IMR-90 (cell line): ENCODE data around the gene PTPRK. TPM values are rescaled to one million over a fixed set of nuclear protein-coding genes. Genes with fewer than 3 reads are reported as not detected.

Source experiments
- ATAC-seq: fragments of 200-7000 bp; cut with Tn5 transposase; 2 replicates; pipeline ENCODE4 v1.9.1; 2020; ENCODE audit warnings: low read depth, mild to moderate bottlenecking, moderate library complexity
- BruUV-seq: library from RNA; stranded (reverse); fragments of 400-500 nt; replicated peaks from 2 replicates; lab custom pipeline; 2021; lab: Mats Ljungman, UMichigan
- CTCF ChIA-PET: fragments of 300-600 bp; formaldehyde crosslinking; extraction: SDS; loops from one replicate; lab custom pipeline; 2021; ENCODE audit warnings: antibody characterized with exemption; lab: Yijun Ruan, JAX
- POLR2A ChIA-PET: fragments of 300-600 bp; sonication (Branson Sonifier 250); formaldehyde crosslinking; loops from one replicate; lab custom pipeline; 2022; ENCODE audit warnings: antibody characterized with exemption; ENCODE audit not compliant: unreplicated experiment; lab: Charles Lee
- DNase-seq: peaks from one replicate; pipeline ENCODE4 v3.0.0; 2013
- H2AFZ ChIP-seq: replicated peaks from 2 replicates; pipeline ENCODE3; 2013; ENCODE audit warnings: low read length, mild to moderate bottlenecking; ENCODE audit not compliant: poor library complexity
- H2AK5ac ChIP-seq: 2 replicates; pipeline ENCODE4 v1.6.1; 2013; ENCODE audit warnings: low read depth, low read length, inconsistent platforms
- H2AK9ac ChIP-seq: replicated peaks from 2 replicates; pipeline ENCODE3; 2013; ENCODE audit warnings: mild to moderate bottlenecking, low read depth, low read length, moderate library complexity; ENCODE audit not compliant: poor library complexity
- H2BK120ac ChIP-seq: 2 replicates; pipeline ENCODE4 v1.6.1; 2013; ENCODE audit warnings: low read depth, low read length, inconsistent platforms
- H2BK15ac ChIP-seq: 3 replicates; pipeline ENCODE4 v1.6.1; 2013; ENCODE audit warnings: low read depth, low read length, inconsistent platforms
- H2BK20ac ChIP-seq: 2 replicates; pipeline ENCODE4 v1.6.1; 2013; ENCODE audit warnings: low read depth, mild to moderate bottlenecking, inconsistent platforms, low read length, moderate library complexity
- H2BK5ac ChIP-seq: 2 replicates; pipeline ENCODE4 v1.6.1; 2013; ENCODE audit warnings: mild to moderate bottlenecking, low read depth, low read length, inconsistent platforms; ENCODE audit not compliant: poor library complexity, severe bottlenecking
- H3K14ac ChIP-seq: replicated peaks from 2 replicates; pipeline ENCODE4 v1.6.1; 2013; ENCODE audit warnings: low read depth, low read length, inconsistent platforms
- H3K18ac ChIP-seq: 2 replicates; pipeline ENCODE4 v1.6.1; 2013; ENCODE audit warnings: low read depth, low read length, control low read depth
- H3K23ac ChIP-seq: 2 replicates; pipeline ENCODE4 v1.6.1; 2013; ENCODE audit warnings: low read depth, low read length, inconsistent platforms
- H3K27ac ChIP-seq: 2 replicates; pipeline ENCODE4 v1.5.1; 2013; ENCODE audit warnings: mild to moderate bottlenecking, control low read depth, low read length; ENCODE audit not compliant: insufficient read depth
- H3K27me3 ChIP-seq: 2 replicates; pipeline ENCODE4 v1.6.1; 2013; ENCODE audit warnings: low read length; ENCODE audit not compliant: control insufficient read depth, insufficient read depth
- H3K36me3 ChIP-seq: 2 replicates; pipeline ENCODE4 v1.6.1; 2013; ENCODE audit warnings: low read length, mixed read lengths; ENCODE audit not compliant: control insufficient read depth, insufficient read depth
- H3K4ac ChIP-seq: 2 replicates; pipeline ENCODE4 v1.6.1; 2013; ENCODE audit warnings: low read depth, low read length, inconsistent platforms
- H3K4me1 ChIP-seq: 2 replicates; pipeline ENCODE4 v1.6.1; 2013; ENCODE audit warnings: low read length, mixed read lengths; ENCODE audit not compliant: control insufficient read depth, insufficient read depth
- H3K4me2 ChIP-seq: 2 replicates; pipeline ENCODE4 v1.6.1; 2013; ENCODE audit warnings: low read depth, mild to moderate bottlenecking, control low read depth, low read length, moderate library complexity
- H3K4me3 ChIP-seq: 2 replicates; pipeline ENCODE4 v1.5.1; 2013; ENCODE audit warnings: low read depth, mild to moderate bottlenecking, control low read depth, low read length, moderate library complexity; ENCODE audit not compliant: insufficient read depth
- H3K56ac ChIP-seq: 2 replicates; pipeline ENCODE4 v1.6.1; 2013; ENCODE audit warnings: low read length, inconsistent platforms; ENCODE audit not compliant: insufficient read depth; ENCODE audit errors: extremely low read depth
- H3K79me1 ChIP-seq, 2 experiments: 2 replicates each; pipeline ENCODE4 v1.6.1; 2013; ENCODE audit warnings: low read length in 2 of 2, inconsistent platforms in 1 of 2, low read depth in 1 of 2
- H3K9ac ChIP-seq: 2 replicates; pipeline ENCODE4 v1.6.1; 2013; ENCODE audit warnings: low read depth, low read length, control low read depth
- H3K9me1 ChIP-seq: 2 replicates; pipeline ENCODE4 v1.6.1; 2013; ENCODE audit warnings: low read length, inconsistent platforms; ENCODE audit not compliant: insufficient read depth
- H3K9me3 ChIP-seq: 2 replicates; pipeline ENCODE4 v1.6.1; 2013; ENCODE audit warnings: low read length; ENCODE audit not compliant: control insufficient read depth, insufficient read depth
- H4K20me1 ChIP-seq: 2 replicates; pipeline ENCODE4 v1.6.1; 2013; ENCODE audit warnings: low read length, inconsistent platforms; ENCODE audit not compliant: insufficient read depth
- H4K5ac ChIP-seq: 2 replicates; pipeline ENCODE4 v1.6.1; 2013; ENCODE audit warnings: mild to moderate bottlenecking, low read depth, low read length, control low read depth
- H4K8ac ChIP-seq, 2 experiments: 2 replicates each; pipeline ENCODE4 v1.6.1; 2013; ENCODE audit warnings: low read depth in 2 of 2, low read length in 2 of 2, control low read depth in 1 of 2, inconsistent platforms in 1 of 2
- H4K91ac ChIP-seq: 2 replicates; pipeline ENCODE4 v1.6.1; 2013; ENCODE audit warnings: low read depth, low read length, inconsistent platforms; ENCODE audit not compliant: insufficient read depth
- BHLHE40 ChIP-seq: fragments of 150-350 bp; IDR thresholded peaks from 2 replicates; pipeline ENCODE4 v1.6.1; 2016; ENCODE audit warnings: mild to moderate bottlenecking, low read depth, low read length
- CEBPB ChIP-seq: IDR thresholded peaks from 2 replicates; pipeline ENCODE4 v1.6.1; 2012; ENCODE audit warnings: low read depth, low read length, improper control_type of control experiment
- CHD1 ChIP-seq: IDR thresholded peaks from 2 replicates; pipeline ENCODE4 v1.6.1; 2012; ENCODE audit warnings: low read depth, low read length, improper control_type of control experiment
- CTCF ChIP-seq: conservative IDR thresholded peaks from 2 replicates; pipeline ENCODE4 v1.5.1; 2012; ENCODE audit warnings: mild to moderate bottlenecking, low read depth, low read length, improper control_type of control experiment
- ELK1 ChIP-seq: fragments of 150-350 bp; IDR thresholded peaks from 2 replicates; pipeline ENCODE4 v1.6.1; 2016; ENCODE audit warnings: low read depth, mild to moderate bottlenecking, low read length, moderate library complexity, borderline replicate concordance
- FOS ChIP-seq: fragments of 150-350 bp; IDR thresholded peaks from 2 replicates; pipeline ENCODE4 v1.6.1; 2016; ENCODE audit warnings: low read depth, low read length
- MAFK ChIP-seq: IDR thresholded peaks from 2 replicates; pipeline ENCODE4 v1.6.1; 2012; ENCODE audit warnings: low read depth, low read length, improper control_type of control experiment
- MAZ ChIP-seq: IDR thresholded peaks from 2 replicates; pipeline ENCODE4 v1.6.1; 2012; ENCODE audit warnings: low read depth, mild to moderate bottlenecking, low read length, improper control_type of control experiment, moderate library complexity, borderline replicate concordance
- MXI1 ChIP-seq: IDR thresholded peaks from 2 replicates; pipeline ENCODE4 v1.6.1; 2012; ENCODE audit warnings: low read depth, mild to moderate bottlenecking, low read length, moderate library complexity, borderline replicate concordance
- NFE2L2 ChIP-seq: fragments of 150-350 bp; IDR thresholded peaks from 2 replicates; pipeline ENCODE4 v1.6.1; 2016; ENCODE audit warnings: low read depth, mild to moderate bottlenecking, low read length
- POLR2A ChIP-seq: IDR thresholded peaks from 2 replicates; pipeline ENCODE4 v1.6.1; 2012; ENCODE audit warnings: mild to moderate bottlenecking, low read depth, low read length
- RAD21 ChIP-seq: IDR thresholded peaks from 2 replicates; pipeline ENCODE4 v1.6.1; 2012; ENCODE audit warnings: low read length, improper control_type of control experiment
- RCOR1 ChIP-seq: IDR thresholded peaks from 2 replicates; pipeline ENCODE4 v1.6.1; 2012; ENCODE audit warnings: mild to moderate bottlenecking, low read length, improper control_type of control experiment; ENCODE audit not compliant: insufficient replicate concordance
- RFX5 ChIP-seq: IDR thresholded peaks from 2 replicates; pipeline ENCODE4 v1.8.0; 2012; ENCODE audit warnings: low read depth, mild to moderate bottlenecking, low read length, moderate library complexity
- SMC3 ChIP-seq: fragments of 150-350 bp; IDR thresholded peaks from 2 replicates; pipeline ENCODE4 v1.6.1; 2016; ENCODE audit warnings: low read depth, mild to moderate bottlenecking, antibody characterized with exemption, low read length, moderate library complexity
- USF2 ChIP-seq: fragments of 150-350 bp; IDR thresholded peaks from 2 replicates; pipeline ENCODE4 v1.6.1; 2017; ENCODE audit warnings: mild to moderate bottlenecking, antibody characterized with exemption, low read length, low read depth
- WGBS, 2 experiments: methylation state at CpG; one replicate each; pipeline versions ENCODE4 v1.1.5 to v1.1.7; 2013; ENCODE audit warnings: missing lambda C conversion rate in 2 of 2; ENCODE audit not compliant: insufficient read length in 1 of 2; ENCODE audit errors: extremely low coverage in 2 of 2; 5-methylcytosine and 5-hydroxymethylcytosine counted together
- dilution Hi-C: fragments of 300-500 bp; cut with HindIII; formaldehyde crosslinking; loops from one replicate; pipeline ENCODE4 v1.14.3; 2018; ENCODE audit warnings: low sequenced_read_pairs; ENCODE audit not compliant: unreplicated experiment
- in situ Hi-C: fragments of 300-500 bp; cut with MboI; formaldehyde crosslinking; loops from 3 replicates; pipeline ENCODE4 v1.14.3; 2019; ENCODE audit warnings: low sequenced_read_pairs, inconsistent platforms, mixed read lengths
- intact Hi-C: fragments of 100-400 bp; cut with micrococcal nuclease; formaldehyde crosslinking; loops from 2 replicates; pipeline ENCODE4 v1.10.0; 2022
- polyA plus RNA-seq, 3 experiments: library from polyadenylated mRNA; depleted of rRNA; stranded (reverse); fragments of >200 nt; gene quantifications; 2 replicates each; pipeline ENCODE4 v1.2.3, GENCODE V29; 2012; ENCODE audit warnings: low replicate concordance in 1 of 3
- total RNA-seq: library from RNA; depleted of rRNA; stranded (reverse); fragments of >200 nt; gene quantifications from 2 replicates; pipeline ENCODE4 v1.2.3, GENCODE V29; 2012

Gene PTPRK
- total and polyA plus RNA-seq, 2 of the 4 experiments (the other 2 are of a cell fraction): 18.0 to 80.8 TPM

- Histone ChIP-seq H2AK5ac (no peak overlapping the region), H3K4ac (no peak overlapping the region), H2AFZ (no peak overlapping the region), H3K9me3 (no peaks in the 10 kb centered on the region), H3K4me2 (no peak overlapping the region), H2BK20ac (no peak overlapping the region), H3K56ac (no peak overlapping the region), H4K91ac (no peak overlapping the region), H3K79me1 (peaks cover 11 to 20% of the 10 kb centered on the region in 2 experiments), H3K4me1 (no peaks in the 10 kb centered on the region), H4K20me1 (peaks cover 6% of the 10 kb centered on the region; the same call in 1 of the 2 replicates), H3K23ac (no peak overlapping the region), H3K4me3 (no peak overlapping the region), H2BK5ac (no peak overlapping the region), H4K5ac (no peak overlapping the region), H2BK120ac (no peak overlapping the region), H3K9ac (no peak overlapping the region), H3K18ac (no peak overlapping the region), H3K36me3 (0 out of 2 replicates have a peak, but pooled peaks cover 1% of the 10 kb centered on the region), H3K14ac (no peak overlapping the region), H3K27ac (no peak overlapping the region), H4K8ac (no peak overlapping the region), H2AK9ac (no peak overlapping the region), H3K9me1 (no peaks in the 10 kb centered on the region; the same call in 1 of the 2 replicates), H2BK15ac (no peak overlapping the region), H3K27me3 (no peaks in the 10 kb centered on the region)
- no peak for TF ChIP-seq RFX5
- no peak for TF ChIP-seq POLR2A
- no peak for TF ChIP-seq MAFK
- no peak for TF ChIP-seq USF2
- no peak for TF ChIP-seq RAD21
- no peak for TF ChIP-seq RCOR1
- TF ChIP-seq CTCF: no peak
- no peak for TF ChIP-seq CHD1
- TF ChIP-seq BHLHE40: no peak
- no peak for TF ChIP-seq FOS
- no peak for TF ChIP-seq ELK1
- TF ChIP-seq CEBPB: no peak
- no peak for TF ChIP-seq MXI1
- TF ChIP-seq SMC3: no peak
- TF ChIP-seq MAZ: no peak
- no peak for TF ChIP-seq NFE2L2
- no CpG with 5 or more reads among the region's 1 CpG for WGBS, 2 experiments
- no peak for ATAC-seq
- no peak for DNase-seq
- no TSS peak for BruUV-seq
- in situ Hi-C loops: no loop called here
- dilution Hi-C loops: no loop called here
- CTCF ChIA-PET: interaction anchor here (0.6 kb wide), 1 partner anchor 28 kb away, joined by 3 read pairs; no protein-coding TSS in a partner anchor
- POLR2A ChIA-PET: no interaction called here
- intact Hi-C loops: loop anchor here (2.0 kb wide), 1 partner anchor 16 kb away; no protein-coding TSS in a partner anchor
These were observed 132.0 kb downstream of the PTPRK start for GRCh38 chr6:128388380-128388779.
